MM.1S (cell line): ENCODE measurements around the gene ENOX2.

Experiments used
- DNase-seq: peaks from one replicate; pipeline ENCODE4 v3.0.0-alpha.2; 2015
- H2AFZ ChIP-seq: fragments of 300-600 bp; sonication (generic); 2 replicates; pipeline ENCODE4 v1.6.0; 2016; ENCODE audit warnings: antibody characterized with exemption, low read length
- H3F3A ChIP-seq: fragments of 300-600 bp; sonication (generic); 2 replicates; pipeline ENCODE4 v1.6.1; 2016; ENCODE audit warnings: mild to moderate bottlenecking, antibody characterized with exemption, low read length, moderate library complexity, mixed read lengths; ENCODE audit not compliant: insufficient read depth
- H3K27ac ChIP-seq: fragments of 300-600 bp; sonication (generic); 2 replicates; pipeline ENCODE4 v1.5.1; 2016; ENCODE audit warnings: mild to moderate bottlenecking, low read length
- H3K27me3 ChIP-seq: fragments of 300-600 bp; sonication (generic); replicated peaks from 2 replicates; pipeline ENCODE4 v1.6.0; 2016; ENCODE audit warnings: low read length; ENCODE audit not compliant: insufficient read depth
- H3K36me3 ChIP-seq: fragments of 300-600 bp; sonication (generic); replicated peaks from 2 replicates; pipeline ENCODE4 v1.6.1; 2016; ENCODE audit warnings: mild to moderate bottlenecking, low read length, mixed read lengths; ENCODE audit not compliant: insufficient read depth
- H3K4me1 ChIP-seq: fragments of 300-600 bp; sonication (generic); 2 replicates; pipeline ENCODE4 v1.6.1; 2016; ENCODE audit warnings: low read length, mixed read lengths
- H3K4me2 ChIP-seq: fragments of 300-600 bp; sonication (generic); 2 replicates; pipeline ENCODE4 v1.6.0; 2016; ENCODE audit warnings: low read depth, low read length
- H3K4me3 ChIP-seq: fragments of 300-600 bp; sonication (generic); 2 replicates; pipeline ENCODE4 v1.5.1; 2016; ENCODE audit warnings: low read length, mixed read lengths
- H3K79me2 ChIP-seq: fragments of 300-600 bp; sonication (generic); 2 replicates; pipeline ENCODE4 v1.6.1; 2016; ENCODE audit warnings: mixed run types, low read length, mixed read lengths
- H3K9ac ChIP-seq: fragments of 300-600 bp; sonication (generic); 2 replicates; pipeline ENCODE4 v1.6.1; 2016; ENCODE audit warnings: low read length, mixed read lengths
- H3K9me2 ChIP-seq: fragments of 300-600 bp; sonication (generic); replicated peaks from 2 replicates; pipeline ENCODE4 v1.6.1; 2016; ENCODE audit warnings: mild to moderate bottlenecking, low read length, mixed read lengths; ENCODE audit not compliant: insufficient read depth
- H3K9me3 ChIP-seq: fragments of 300-600 bp; sonication (generic); replicated peaks from 2 replicates; pipeline ENCODE4 v1.6.1; 2016; ENCODE audit warnings: mild to moderate bottlenecking, low read length, mixed read lengths; ENCODE audit not compliant: insufficient read depth
- H4K20me1 ChIP-seq: fragments of 300-600 bp; sonication (generic); 2 replicates; pipeline ENCODE4 v1.6.1; 2016; ENCODE audit warnings: mild to moderate bottlenecking, low read length, moderate library complexity, mixed read lengths; ENCODE audit not compliant: insufficient read depth
- EZH2 ChIP-seq: fragments of 300-600 bp; sonication (generic); optimal IDR thresholded peaks from 2 replicates; pipeline ENCODE3; 2017; ENCODE audit warnings: low read depth, mild to moderate bottlenecking, antibody characterized with exemption, low read length, mixed read lengths
- EZH2phosphoT487 ChIP-seq: fragments of 300-600 bp; sonication (generic); IDR thresholded peaks from 2 replicates; pipeline ENCODE4 v1.6.1; 2018; ENCODE audit warnings: antibody characterized with exemption, low read length
- TF ChIP-seq, protein P1 (sequence below): fragments of 300-600 bp; sonication (generic); IDR thresholded peaks from 2 replicates; pipeline ENCODE4 v1.5.1; 2016; ENCODE audit warnings: antibody characterized with exemption, low read length, mixed read lengths

Gene ENOX2

DNA sequence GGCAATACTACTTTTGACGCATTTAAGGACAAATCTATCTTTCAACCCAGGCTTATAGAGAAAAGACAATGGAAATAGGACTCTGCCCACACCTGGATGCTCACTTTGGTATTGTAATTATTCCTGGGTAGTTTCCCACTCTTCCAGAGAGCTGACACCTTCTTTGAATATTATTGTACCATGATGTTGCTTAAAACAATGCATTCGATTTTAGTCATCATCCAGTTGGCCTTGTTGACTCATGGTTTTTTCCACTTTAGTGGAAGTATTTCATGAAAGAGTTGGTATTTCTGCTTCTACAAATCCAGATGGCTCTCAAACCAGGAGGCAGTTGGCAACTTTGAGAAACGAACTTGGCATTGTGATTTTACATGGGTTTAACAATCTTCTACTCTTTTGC is 124.2 kb downstream of the ENOX2 start:
- TF ChIP-seq EZH2, result no peak
- TF ChIP-seq EZH2phosphoT487, result no peak
- TF ChIP-seq, protein P1, sequence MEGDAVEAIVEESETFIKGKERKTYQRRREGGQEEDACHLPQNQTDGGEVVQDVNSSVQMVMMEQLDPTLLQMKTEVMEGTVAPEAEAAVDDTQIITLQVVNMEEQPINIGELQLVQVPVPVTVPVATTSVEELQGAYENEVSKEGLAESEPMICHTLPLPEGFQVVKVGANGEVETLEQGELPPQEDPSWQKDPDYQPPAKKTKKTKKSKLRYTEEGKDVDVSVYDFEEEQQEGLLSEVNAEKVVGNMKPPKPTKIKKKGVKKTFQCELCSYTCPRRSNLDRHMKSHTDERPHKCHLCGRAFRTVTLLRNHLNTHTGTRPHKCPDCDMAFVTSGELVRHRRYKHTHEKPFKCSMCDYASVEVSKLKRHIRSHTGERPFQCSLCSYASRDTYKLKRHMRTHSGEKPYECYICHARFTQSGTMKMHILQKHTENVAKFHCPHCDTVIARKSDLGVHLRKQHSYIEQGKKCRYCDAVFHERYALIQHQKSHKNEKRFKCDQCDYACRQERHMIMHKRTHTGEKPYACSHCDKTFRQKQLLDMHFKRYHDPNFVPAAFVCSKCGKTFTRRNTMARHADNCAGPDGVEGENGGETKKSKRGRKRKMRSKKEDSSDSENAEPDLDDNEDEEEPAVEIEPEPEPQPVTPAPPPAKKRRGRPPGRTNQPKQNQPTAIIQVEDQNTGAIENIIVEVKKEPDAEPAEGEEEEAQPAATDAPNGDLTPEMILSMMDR, result no peak
- Histone ChIP-seq H3K4me3 (no peak overlapping the region), H3K27ac (no peak overlapping the region), H3K9me3 (no peaks in the 10 kb centered on the region), H3K9ac (no peak overlapping the region), H3K79me2 (no peaks in the 10 kb centered on the region), H3K4me1 (no peaks in the 10 kb centered on the region), H3F3A (no peaks in the 10 kb centered on the region), H3K36me3 (no peaks in the 10 kb centered on the region), H3K9me2 (no peaks in the 10 kb centered on the region), H3K4me2 (no peak overlapping the region), H3K27me3 (no peaks in the 10 kb centered on the region), H4K20me1 (no peaks in the 10 kb centered on the region), H2AFZ (no peak overlapping the region)
- DNase-seq, result no peak

DNA sequence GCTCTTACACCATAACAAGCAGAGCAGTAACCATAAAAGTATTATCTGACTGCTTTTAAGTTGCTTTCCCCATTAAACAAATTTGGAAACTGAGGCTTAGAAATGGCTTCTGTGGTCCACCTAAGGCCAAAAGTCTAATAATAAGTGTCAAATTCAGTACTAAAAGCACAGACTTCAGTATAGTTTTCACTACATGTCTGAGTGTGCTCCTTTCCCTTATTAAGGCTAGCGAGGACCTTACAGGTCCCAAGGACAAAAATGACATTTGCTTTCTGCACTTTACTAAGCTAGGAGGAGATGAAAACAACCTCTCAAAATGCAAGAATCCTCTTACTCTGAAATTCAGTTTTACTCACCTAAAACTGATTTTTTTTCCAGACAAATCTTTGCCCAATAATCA is 127.2 kb downstream of the ENOX2 start:
- no peaks in the 10 kb centered on the region for H3K27me3 ChIP-seq
- H3K9me2 ChIP-seq, result no peaks in the 10 kb centered on the region
- no peak for TF ChIP-seq EZH2phosphoT487
- TF ChIP-seq, protein P1, result no peak
- TF ChIP-seq EZH2, result no peak

DNA sequence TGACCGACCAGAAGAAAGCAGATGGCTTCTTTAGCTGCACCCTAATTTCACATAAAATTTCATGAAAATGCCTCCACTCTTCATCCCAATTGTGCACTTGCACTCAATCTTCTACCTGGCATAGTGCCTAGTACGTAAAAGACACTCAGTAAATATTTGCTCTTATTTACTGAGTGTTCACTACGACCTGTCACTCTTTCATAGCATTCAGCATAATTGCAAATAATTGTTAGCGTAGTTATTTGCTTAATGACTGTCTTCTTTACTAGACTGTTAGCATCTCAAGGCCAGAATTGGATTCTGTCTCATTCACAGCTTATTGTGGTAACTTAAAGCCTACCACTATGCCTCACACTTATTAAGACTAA is 130.2 kb downstream of the ENOX2 start:
- DNase-seq, result no peak
- no peak overlapping the region for H2AFZ ChIP-seq
- no peaks in the 10 kb centered on the region for H3K36me3 ChIP-seq
- no peaks in the 10 kb centered on the region for H3K9me2 ChIP-seq
- no peaks in the 10 kb centered on the region for H4K20me1 ChIP-seq
- no peaks in the 10 kb centered on the region for H3K79me2 ChIP-seq
- no peak overlapping the region for H3K27ac ChIP-seq
- H3K9me3 ChIP-seq, result no peaks in the 10 kb centered on the region
- H3K4me1 ChIP-seq, result no peaks in the 10 kb centered on the region
- H3F3A ChIP-seq, result no peaks in the 10 kb centered on the region
- no peak overlapping the region for H3K9ac ChIP-seq
- TF ChIP-seq, protein P1, result no peak
- no peak for TF ChIP-seq EZH2phosphoT487
- no peak for TF ChIP-seq EZH2
- H3K4me2 ChIP-seq, result no peak overlapping the region
- no peak overlapping the region for H3K4me3 ChIP-seq
- H3K27me3 ChIP-seq, result no peaks in the 10 kb centered on the region

More for the DNA sequence above, 127.2 kb downstream of the ENOX2 start:
- Histone ChIP-seq H3K9ac (no peak overlapping the region), H3K4me2 (no peak overlapping the region), H3K79me2 (no peaks in the 10 kb centered on the region), H3F3A (no peaks in the 10 kb centered on the region), H3K4me3 (no peak overlapping the region), H3K36me3 (no peaks in the 10 kb centered on the region), H4K20me1 (no peaks in the 10 kb centered on the region), H2AFZ (no peak overlapping the region), H3K9me3 (no peaks in the 10 kb centered on the region), H3K27ac (no peak overlapping the region), H3K4me1 (no peaks in the 10 kb centered on the region)
- DNase-seq, result no peak
